NCI-H748 (cell line): Measurements from ENCODE around the gene PTGES2.
A peak's percentile ranks its signal among the peaks of the same experiment; 100 is the strongest.
"Not testable (repeated sequence)": the region's sequence is repeated elsewhere in the genome, so short reads cannot be mapped to it uniquely, and the experiment has no call there.

ENCODE experiments used
- DNase-seq: peaks from one replicate; lab custom pipeline; 2025; ENCODE audit not compliant: unreplicated experiment; lab: John Stamatoyannopoulos, UW

PTGES2 gene

DNA sequence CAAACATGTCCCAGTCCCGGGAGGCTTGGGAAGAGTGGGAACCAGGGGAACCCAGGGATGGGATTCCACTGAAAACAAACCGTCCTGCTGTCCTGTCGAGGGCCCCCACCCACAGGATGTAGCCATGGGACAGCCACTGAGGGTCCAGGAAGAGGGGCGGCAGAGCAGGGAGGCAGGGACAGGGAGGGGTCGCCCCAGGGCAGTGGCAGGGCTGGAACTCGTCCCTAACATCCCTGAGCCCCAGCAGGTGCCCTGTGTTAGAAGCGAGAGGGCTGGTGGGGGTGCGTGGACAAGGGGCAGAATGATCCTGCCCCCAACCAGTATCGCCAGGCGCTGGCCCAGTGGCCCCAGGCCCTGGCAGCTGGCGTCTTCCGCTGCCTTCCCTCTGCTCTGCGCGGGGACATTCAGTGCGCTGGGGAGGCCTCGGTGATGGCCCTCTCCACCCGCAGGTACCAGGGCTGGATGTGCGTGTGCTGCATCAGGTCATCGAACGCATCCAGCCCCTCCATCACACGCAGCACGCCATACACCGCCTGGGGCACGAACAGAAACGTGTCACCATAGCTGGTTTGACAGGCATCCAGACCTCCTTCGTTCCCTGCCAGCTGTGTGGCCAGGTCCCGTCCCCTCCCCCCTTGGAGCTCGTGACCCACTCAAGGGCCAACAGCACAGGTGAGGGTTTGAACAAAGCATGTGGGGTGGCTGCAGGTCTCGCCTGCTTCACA lies 6.6 kb downstream of the PTGES2 start:
- no peak for DNase-seq

DNA sequence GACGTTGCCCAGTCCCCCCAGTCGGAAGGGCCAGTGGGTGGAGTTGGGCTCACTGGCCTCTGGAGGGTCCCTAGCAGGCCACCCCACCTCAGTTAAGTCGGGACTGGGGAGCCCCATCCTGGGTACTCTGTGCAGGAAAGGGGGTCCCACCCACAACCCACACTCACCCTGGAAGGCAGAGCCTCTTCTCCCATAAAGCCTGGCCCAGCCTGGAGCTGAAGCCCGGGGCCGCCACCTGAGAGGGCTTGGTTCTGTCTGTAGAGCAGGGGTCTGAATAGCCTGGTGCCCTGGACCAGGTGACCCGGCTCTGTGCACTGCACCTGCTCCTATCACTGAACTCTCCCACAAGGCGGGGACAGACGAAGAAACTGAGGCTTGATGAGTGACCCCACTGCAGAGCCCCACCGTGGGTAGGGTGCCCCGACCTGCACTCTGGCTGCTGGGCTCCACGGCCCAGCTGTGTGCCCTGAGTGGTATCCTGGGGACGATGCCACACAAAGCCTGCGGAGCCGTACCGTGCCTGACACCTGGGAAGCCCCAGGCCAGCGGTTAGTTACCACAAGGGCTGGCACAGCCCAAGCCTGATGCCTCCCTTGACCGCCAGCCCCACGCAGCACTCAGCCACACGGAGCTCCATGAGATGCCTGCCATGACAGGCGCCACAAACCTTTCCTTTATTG lies 7.3 kb downstream of the PTGES2 start:
- DNase-seq: no peak

DNA sequence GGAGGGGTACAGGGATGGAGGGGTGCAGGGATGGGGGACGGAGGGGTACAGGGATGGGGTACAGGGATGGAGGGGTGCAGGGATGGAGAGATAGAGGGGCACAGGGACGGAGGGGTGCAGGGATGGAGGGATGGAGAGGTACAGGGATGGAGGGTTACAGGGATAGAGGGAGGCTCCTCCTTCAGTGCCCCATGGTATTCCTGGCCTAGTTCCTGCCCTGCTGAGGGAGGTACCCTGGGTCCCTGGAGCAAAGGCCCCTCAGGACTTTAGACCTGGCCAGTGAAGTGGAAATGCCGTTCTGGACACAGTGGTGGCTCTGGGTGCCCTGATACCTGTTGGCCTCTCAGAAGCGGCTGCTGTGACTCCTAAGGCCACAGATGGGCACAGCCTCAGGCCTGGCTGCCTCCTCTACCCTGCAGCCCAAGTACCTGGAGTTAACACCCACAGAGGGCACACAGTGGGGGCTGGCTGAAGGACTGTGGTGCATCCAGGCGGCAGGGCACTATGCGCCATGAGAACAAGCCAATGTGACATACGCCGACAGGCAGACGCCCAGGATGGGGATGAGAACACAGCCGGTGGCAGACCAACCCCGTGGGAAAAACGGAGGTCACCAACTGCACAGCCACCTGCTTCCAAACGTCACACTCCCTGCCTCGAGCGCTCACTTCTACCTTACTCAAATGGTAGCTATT lies 8.4 kb downstream of the PTGES2 start:
- DNase-seq: no peak

DNA sequence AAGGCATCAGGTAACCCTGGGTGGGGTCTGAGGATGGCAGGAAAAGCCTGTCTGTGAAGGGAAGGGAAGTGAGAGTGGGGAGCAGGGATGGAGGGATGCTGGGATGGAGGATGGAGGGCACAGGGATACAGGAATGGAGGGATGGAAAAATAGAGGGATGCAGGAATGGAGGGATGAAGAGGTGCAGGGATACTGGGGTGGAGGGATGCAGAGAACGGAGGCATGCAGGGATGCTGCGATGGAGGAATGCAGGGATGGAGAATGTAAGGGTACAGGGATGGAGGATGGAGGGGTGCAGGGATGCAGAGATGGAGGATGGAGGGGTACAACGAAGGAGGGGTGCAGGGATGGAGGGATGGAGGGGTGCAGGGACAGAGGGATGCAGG lies 9.1 kb downstream of the PTGES2 start:
- no peak for DNase-seq

DNA sequence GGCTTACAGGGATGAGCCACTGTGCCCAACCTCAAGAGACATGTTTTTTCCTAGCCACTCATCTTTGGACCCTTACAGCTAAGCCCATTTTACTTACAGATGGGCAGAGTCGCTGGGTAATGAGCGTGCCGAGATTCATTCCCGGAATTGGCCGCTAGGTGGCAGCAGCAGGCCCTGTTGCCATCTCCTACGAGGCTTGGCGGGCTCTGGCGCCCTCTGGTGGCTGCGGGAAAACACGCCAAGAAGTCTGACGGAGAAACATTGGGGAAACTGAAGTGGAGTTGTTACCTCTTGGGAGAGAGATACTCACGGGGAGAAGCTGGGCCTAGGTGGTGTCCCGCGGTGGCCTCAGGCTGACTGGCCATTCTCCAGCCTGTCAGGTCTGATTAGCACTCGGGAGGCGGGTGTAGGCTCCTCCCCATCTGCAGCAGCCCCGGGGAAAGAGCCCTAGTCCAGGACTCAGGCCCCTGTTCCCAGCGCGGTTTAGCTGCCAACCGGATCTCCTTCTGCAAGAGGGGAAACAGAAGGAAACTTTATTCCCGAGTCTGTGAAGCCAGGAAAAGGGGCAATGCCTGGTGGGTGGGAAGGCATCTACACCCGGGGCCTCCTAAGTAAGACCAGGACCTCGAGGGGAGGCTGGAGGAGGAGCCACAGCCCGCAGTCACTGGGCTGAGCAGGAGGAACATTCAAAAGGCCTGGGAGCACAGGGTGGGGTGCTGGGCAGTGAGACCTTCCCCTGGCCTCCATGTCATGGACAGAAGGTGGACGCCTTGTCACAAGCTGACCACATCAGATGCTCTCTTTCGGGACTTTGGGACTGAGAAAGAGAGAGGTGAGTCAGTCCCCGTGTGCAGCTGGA lies 9.7 kb downstream of the PTGES2 start:
- peak; percentile 83 for DNase-seq

DNA sequence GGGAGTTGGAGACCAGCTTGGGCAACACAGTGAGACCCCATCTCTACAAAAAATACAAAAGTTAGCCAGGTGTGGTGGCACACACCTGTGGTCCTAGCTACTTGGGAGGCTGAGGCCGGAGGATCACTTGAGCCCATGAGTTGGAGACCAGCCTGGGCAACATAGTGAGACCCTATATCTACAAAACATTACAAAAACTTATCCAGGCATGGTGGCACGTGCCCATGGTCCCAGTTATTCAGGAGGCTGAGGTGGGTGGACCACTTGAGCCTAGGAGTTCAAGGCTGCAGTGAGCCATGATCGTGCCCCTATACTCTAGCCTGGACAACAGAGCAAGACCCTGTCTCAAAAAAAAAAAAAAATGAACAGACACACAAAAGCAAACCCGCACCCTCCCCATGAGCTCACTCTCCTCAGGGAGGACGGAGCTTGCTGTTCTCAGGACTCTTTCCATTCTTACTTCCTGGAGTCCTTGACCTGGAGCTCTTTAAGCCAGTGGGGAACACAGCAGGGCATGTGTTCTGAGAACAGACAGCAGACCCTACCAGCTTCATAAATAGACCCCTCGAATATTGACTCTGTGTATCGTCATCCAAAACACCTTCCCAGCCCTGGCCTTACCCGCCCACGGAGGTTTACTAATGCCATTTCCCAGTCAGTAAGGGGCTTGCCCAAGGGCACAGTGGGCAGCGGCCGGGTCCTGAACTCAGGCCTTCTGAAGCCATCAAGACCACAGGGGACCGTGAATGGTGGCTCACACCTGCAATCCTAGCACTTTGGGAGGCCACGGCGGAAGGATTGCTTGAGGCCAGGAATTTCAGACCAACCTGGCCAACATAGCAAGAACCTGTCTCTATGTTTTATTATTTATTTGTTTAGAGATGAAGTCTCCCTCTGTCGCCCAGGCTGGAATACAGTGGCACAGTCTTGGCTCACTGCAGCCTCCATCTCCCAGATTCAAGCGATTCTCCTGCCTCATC lies 11.1 kb downstream of the PTGES2 start:
- no peak for DNase-seq

DNA sequence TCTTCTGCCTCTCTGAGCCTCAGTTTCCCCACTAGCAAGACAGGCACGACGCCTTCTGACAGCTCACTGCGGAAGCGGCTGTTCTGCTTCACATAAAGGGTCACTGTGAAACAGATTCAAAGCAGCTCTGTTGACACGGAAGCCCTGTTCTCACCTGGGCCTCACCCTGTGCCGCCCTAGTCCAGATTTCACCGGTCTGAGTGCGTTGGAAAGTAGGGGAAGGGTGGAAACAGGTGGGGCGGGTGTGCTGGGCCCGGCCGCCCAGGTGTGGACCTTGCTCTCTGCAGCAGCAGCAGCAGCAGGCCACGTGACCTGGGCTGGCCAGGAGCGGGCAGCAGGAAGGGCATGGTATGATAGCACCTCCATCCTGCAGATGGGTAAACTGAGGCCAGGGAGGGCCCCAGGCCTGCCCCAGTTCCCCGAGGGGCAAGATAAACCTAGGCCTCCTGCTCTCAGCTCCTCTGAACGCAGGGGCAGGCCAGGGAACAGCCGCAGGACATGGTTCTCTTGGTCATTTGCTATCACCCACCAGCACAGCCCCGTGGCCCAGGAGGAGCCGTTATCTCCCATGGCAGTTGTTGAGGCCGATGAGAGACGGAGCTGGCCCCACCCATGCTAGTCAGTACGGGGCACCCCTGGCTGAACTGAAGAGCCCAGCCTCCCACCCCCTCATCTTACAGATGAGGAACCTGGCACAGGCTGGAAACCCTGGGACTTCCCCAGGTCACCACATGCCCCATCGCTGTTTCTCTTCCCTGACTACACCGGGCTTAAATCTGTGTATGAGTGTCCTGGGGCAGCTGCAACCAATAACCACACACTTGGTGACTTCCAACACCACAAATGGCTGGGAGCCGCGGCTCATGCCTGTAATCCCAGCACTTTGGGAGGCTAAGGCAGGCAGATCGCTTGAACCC lies 12.1 kb downstream of the PTGES2 start:
- no peak for DNase-seq

DNA sequence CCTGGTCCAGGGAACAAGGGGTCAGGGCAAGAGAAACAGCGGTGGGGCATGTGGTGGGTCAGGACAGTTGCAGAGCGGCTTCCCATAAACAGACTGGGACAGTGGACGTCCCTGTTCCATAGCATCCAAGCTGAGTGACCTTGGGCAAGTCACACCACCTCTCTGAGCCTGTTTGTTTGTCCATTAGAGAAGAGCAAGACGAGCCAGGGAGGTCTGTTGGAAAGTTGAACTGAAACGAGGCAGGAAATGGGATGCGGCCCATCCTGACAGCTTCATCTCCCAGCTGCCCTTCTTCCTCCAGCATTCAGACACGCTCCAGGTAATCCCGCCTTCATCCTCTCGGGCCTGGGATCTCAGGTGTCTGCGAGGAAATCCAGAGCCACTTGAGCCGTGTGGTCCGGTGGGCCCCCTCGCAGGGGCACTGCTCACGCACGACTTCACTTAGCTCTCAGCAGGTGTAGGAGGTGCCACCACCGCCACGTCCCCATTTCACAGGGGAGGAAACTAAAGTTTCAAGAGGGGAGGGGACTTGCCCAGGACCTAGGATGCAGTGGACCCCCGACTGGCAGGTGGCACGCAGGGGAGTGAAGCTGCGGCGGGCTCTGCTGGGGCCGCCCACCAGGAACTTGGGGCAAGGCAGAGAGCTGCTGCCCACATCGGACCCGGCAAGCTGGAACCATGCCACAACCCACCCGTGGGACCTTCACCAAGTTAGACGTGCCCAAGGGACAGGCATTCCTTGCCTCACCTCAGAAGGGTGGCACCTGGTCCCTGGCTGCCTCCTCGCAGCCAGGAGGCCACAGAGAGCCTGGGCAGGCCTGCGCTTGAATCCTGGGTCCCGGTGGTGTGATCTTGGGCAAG lies 13.0 kb downstream of the PTGES2 start:
- DNase-seq: no peak

DNA sequence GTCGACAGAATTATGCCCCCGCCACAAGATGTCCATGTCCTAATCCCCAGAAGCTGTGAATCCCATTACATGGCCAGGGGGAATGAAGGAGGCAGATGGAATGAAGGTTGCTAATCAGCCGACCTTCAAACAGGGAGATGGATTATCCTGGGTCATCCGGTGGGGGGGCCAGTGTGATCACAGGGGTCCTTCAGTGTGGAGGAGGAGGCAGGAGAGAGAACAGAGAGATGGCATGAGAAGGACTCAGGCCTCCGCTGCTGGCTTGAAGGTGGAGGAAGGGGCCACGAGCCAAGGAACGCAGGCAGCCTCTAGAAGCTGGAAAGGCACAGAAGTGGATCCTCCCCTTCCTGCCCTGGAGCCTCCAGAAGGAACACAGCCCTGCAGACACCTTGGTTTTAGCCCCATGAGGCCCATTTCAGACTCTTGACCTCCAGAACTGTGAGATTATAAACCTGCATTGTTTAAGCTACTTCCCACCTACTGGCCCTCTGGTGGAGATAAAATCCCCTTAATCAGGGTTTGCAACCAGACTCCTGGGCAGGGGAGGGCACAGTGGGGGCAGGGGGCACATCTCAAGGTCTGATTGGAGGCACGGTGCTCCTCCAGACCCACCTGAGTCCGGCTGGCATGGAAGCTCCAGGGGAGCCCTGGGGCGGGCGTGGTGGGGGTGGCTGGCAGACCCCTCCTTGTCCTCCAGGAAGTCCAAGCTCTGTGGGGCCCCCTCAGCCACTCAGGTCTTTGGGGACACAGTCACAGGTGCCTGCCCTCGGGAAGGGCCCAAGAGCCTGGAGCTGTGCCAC lies 13.8 kb downstream of the PTGES2 start:
- no peak for DNase-seq

DNA sequence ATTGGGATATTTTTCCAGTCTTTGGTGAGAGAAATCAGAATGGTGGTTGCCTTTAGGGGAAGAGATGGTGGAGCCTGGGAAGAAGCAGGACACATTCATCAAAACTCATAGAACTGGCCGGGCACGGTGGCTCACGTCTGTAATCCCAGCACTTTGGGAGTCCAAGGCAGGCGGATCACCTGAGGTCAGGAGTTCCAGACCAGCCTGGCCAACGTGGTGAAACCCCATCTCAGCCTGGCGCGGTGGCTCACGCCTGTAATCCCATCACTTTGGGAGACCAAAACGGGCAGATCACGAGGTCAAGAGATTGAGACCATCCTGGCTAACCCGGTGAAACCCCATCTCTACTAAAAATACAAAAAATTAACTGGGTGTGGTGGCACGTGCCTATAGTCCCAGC lies 15.8 kb downstream of the PTGES2 start:
- DNase-seq: not testable (repeated sequence)

DNA sequence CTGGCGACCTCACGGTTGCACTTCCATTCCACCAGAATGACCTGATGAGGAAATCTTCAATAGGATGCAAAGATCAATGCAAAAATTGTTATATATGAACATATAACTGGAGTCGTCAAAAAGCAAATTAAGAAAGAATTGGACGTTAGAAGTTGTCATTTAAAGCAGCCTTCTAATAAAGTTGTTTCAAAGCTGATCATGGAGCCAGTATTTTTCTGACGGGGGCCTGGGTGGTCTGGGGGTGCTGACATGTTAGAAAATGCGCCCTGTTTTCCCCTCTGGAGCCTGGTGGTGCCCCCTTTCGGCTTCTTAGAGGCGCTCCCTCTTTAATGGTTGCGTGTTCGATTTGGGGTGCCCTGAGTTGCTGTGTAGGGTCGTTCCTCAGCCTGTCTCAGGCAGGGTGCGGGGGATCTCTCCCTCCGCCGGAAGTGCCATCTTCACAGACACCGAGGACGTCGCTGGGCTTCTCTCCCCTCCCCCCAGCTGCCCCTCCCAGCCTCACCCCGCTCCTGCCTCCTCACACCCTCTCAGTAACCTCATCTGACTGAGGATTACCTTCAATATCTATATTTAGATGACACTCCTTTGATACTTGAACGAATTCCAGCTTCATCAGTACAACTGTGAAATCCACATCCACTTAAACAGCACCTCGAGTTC lies 18.3 kb downstream of the PTGES2 start:
- no peak for DNase-seq

DNA sequence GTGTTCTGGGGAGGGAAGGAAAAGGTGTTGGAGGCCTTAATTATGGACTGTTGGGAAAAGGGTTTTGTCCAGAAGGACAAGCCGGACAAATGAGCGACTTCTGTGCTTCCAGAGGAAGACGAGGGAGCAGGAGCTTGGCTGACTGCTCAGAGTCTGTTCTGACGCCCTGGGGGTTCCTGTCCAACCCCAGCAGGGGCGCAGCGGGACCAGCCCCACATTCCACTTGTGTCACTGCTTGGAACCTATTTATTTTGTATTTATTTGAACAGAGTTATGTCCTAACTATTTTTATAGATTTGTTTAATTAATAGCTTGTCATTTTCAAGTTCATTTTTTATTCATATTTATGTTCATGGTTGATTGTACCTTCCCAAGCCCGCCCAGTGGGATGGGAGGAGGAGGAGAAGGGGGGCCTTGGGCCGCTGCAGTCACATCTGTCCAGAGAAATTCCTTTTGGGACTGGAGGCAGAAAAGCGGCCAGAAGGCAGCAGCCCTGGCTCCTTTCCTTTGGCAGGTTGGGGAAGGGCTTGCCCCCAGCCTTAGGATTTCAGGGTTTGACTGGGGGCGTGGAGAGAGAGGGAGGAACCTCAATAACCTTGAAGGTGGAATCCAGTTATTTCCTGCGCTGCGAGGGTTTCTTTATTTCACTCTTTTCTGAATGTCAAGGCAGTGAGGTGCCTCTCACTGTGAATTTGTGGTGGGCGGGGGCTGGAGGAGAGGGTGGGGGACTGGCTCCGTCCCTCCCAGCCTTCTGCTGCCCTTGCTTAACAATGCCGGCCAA lies 19.1 kb downstream of the PTGES2 start:
- DNase-seq: no peak

DNA sequence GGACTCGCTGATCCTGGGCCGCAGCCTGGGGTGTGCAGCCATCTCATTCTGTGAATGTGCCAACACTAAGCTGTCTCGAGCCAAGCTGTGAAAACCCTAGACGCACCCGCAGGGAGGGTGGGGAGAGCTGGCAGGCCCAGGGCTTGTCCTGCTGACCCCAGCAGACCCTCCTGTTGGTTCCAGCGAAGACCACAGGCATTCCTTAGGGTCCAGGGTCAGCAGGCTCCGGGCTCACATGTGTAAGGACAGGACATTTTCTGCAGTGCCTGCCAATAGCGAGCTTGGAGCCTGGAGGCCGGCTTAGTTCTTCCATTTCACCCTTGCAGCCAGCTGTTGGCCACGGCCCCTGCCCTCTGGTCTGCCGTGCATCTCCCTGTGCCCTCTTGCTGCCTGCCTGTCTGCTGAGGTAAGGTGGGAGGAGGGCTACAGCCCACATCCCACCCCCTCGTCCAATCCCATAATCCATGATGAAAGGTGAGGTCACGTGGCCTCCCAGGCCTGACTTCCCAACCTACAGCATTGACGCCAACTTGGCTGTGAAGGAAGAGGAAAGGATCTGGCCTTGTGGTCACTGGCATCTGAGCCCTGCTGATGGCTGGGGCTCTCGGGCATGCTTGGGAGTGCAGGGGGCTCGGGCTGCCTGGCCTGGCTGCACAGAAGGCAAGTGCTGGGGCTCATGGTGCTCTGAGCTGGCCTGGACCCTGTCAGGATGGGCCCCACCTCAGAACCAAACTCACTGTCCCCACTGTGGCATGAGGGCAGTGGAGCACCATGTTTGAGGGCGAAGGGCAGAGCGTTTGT lies 19.9 kb downstream of the PTGES2 start:
- no peak for DNase-seq

DNA sequence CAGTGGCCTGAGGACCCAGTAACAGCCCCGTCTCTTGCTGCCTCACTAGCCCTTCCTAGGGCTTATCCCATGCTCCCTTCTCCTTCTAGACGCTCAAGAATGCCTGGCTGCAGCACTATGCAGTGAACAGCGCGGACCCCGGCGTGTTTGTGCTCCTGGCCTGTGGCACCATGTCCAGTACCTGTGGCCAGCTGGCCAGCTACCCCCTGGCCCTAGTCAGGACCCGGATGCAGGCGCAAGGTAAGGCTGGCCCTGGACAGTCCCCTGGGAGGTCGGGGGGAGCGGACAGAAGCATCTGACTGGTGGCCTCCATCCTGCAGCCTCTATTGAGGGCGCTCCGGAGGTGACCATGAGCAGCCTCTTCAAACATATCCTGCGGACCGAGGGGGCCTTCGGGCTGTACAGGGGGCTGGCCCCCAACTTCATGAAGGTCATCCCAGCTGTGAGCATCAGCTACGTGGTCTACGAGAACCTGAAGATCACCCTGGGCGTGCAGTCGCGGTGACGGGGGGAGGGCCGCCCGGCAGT lies 20.5 kb downstream of the PTGES2 start:
- no peak for DNase-seq
